MM.1S (cell line): ENCODE results near the gene STARD3NL.

Source experiments
- EZH2 ChIP-seq: fragments of 300-600 bp; sonication (generic); optimal IDR thresholded peaks from 2 replicates; pipeline ENCODE3; 2017; ENCODE audit warnings: low read depth, mild to moderate bottlenecking, antibody characterized with exemption, low read length, mixed read lengths
- EZH2phosphoT487 ChIP-seq: fragments of 300-600 bp; sonication (generic); IDR thresholded peaks from 2 replicates; pipeline ENCODE4 v1.6.1; 2018; ENCODE audit warnings: antibody characterized with exemption, low read length
- TF ChIP-seq, protein P1 (sequence below): fragments of 300-600 bp; sonication (generic); IDR thresholded peaks from 2 replicates; pipeline ENCODE4 v1.5.1; 2016; ENCODE audit warnings: antibody characterized with exemption, low read length, mixed read lengths

DNA sequence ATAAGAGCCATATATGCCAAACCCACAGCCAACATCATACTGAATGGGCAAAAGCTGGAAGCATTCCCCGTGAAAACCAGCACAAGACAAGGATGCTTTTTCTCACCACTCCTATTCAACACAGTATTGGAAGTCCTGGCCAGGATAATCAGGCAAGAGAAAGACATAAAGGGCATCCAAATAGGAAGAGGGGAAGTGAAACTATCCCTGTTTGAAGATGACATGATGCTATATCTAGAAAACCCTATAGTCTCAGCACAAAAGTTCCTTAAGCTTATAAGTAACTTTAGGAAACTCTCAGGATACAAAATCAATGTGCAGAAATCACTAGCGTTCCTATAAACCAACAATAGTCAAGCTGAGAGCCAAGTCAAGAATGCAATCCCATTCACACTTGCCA lies 23.8 kb upstream of the STARD3NL start:
- TF ChIP-seq, protein P1, sequence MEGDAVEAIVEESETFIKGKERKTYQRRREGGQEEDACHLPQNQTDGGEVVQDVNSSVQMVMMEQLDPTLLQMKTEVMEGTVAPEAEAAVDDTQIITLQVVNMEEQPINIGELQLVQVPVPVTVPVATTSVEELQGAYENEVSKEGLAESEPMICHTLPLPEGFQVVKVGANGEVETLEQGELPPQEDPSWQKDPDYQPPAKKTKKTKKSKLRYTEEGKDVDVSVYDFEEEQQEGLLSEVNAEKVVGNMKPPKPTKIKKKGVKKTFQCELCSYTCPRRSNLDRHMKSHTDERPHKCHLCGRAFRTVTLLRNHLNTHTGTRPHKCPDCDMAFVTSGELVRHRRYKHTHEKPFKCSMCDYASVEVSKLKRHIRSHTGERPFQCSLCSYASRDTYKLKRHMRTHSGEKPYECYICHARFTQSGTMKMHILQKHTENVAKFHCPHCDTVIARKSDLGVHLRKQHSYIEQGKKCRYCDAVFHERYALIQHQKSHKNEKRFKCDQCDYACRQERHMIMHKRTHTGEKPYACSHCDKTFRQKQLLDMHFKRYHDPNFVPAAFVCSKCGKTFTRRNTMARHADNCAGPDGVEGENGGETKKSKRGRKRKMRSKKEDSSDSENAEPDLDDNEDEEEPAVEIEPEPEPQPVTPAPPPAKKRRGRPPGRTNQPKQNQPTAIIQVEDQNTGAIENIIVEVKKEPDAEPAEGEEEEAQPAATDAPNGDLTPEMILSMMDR, result no peak
- TF ChIP-seq EZH2 (no peak), EZH2phosphoT487 (no peak)
